SJCRH30 (cell line): ENCODE results near the gene GLCCI1. TPM values are rescaled to one million over a fixed set of nuclear protein-coding genes. Genes with fewer than 3 reads are reported as not detected.
"Not testable (repeated sequence)": the region's sequence is repeated elsewhere in the genome, so short reads cannot be mapped to it uniquely, and the experiment has no call there.

Source experiments
- DNase-seq, 2 experiments: peaks; one replicate each; pipeline ENCODE4 v3.0.0-alpha.2; 2015 to 2020
- H3K27ac ChIP-seq: fragments of 250-450 bp; sonication (Bioruptor Pico); 2 replicates; pipeline ENCODE4 v1.5.1; 2020; ENCODE audit warnings: mild to moderate bottlenecking, moderate library complexity
- H3K27me3 ChIP-seq: fragments of 250-450 bp; sonication (Bioruptor Pico); 2 replicates; pipeline ENCODE4 v1.5.1; 2020; ENCODE audit warnings: mild to moderate bottlenecking, moderate library complexity
- H3K36me3 ChIP-seq: fragments of 250-450 bp; sonication (Bioruptor Pico); 2 replicates; pipeline ENCODE4 v1.5.1; 2020; ENCODE audit warnings: mild to moderate bottlenecking, moderate library complexity
- H3K4me1 ChIP-seq: fragments of 250-450 bp; sonication (Bioruptor Pico); 2 replicates; pipeline ENCODE4 v1.5.1; 2020; ENCODE audit warnings: mild to moderate bottlenecking, moderate library complexity
- H3K4me3 ChIP-seq: fragments of 250-450 bp; sonication (Bioruptor Pico); 2 replicates; pipeline ENCODE4 v1.5.1; 2020; ENCODE audit warnings: mild to moderate bottlenecking, moderate library complexity
- H3K9me3 ChIP-seq: fragments of 250-450 bp; sonication (Bioruptor Pico); replicated peaks from 2 replicates; pipeline ENCODE4 v1.5.1; 2020; ENCODE audit warnings: mild to moderate bottlenecking, moderate library complexity
- total RNA-seq: library from RNA; depleted of rRNA; stranded (reverse); fragments of >200 nt; shearing (Covaris generic); gene quantifications from 2 replicates; pipeline ENCODE4 v1.2.3, GENCODE V29; 2014

GLCCI1 gene
- total RNA-seq, 1 experiment from 2014 or later = 11.8 TPM

- Histone ChIP-seq H3K27ac (no peak overlapping the region), H3K4me3 (no peak overlapping the region), H3K4me1 (no peaks in the 10 kb centered on the region), H3K36me3 (no peaks in the 10 kb centered on the region; the same call in 1 of the 2 replicates), H3K9me3 (no peaks in the 10 kb centered on the region), H3K27me3 (no peaks in the 10 kb centered on the region)
- no peak for DNase-seq
Measured at GRCh38 chr7:8060241-8060640, 91.6 kb downstream of the GLCCI1 start.

GRCh38 chr7:8063300-8063699 is 94.7 kb downstream of the GLCCI1 start:
- H3K36me3 ChIP-seq, DNase-seq, H3K4me1 ChIP-seq, H3K27ac ChIP-seq, H3K9me3 ChIP-seq, H3K27me3 ChIP-seq, H3K4me3 ChIP-seq: not testable (repeated sequence)

GRCh38 chr7:8063706-8064297 is 95.2 kb downstream of the GLCCI1 start:
- H3K4me3 ChIP-seq = no peak overlapping the region

GRCh38 chr7:8064828-8065227 is 96.2 kb downstream of the GLCCI1 start:
- H3K27me3 ChIP-seq = no peaks in the 10 kb centered on the region
- no peak overlapping the region for H3K4me3 ChIP-seq
- H3K27ac ChIP-seq = no peak overlapping the region
- no peak for DNase-seq
- no peaks in the 10 kb centered on the region for H3K9me3 ChIP-seq
- H3K36me3 ChIP-seq = no peaks in the 10 kb centered on the region
- H3K4me1 ChIP-seq = no peaks in the 10 kb centered on the region

More at GRCh38 chr7:8063706-8064297, 95.2 kb downstream of the GLCCI1 start:
- no peaks in the 10 kb centered on the region for H3K9me3 ChIP-seq
- H3K36me3 ChIP-seq = no peaks in the 10 kb centered on the region
- no peaks in the 10 kb centered on the region for H3K27me3 ChIP-seq
- DNase-seq = peak in 1 of 2 experiments; percentile 22
- H3K27ac ChIP-seq = no peak overlapping the region
- H3K4me1 ChIP-seq = no peaks in the 10 kb centered on the region

GRCh38 chr7:8065356-8065813 is 96.8 kb downstream of the GLCCI1 start:
- Histone ChIP-seq H3K36me3 (no peaks in the 10 kb centered on the region), H3K27me3 (no peaks in the 10 kb centered on the region), H3K9me3 (no peaks in the 10 kb centered on the region), H3K4me3 (no peak overlapping the region), H3K4me1 (no peaks in the 10 kb centered on the region), H3K27ac (no peak overlapping the region)
- DNase-seq = no peak

- Histone ChIP-seq H3K27me3 (no peaks in the 10 kb centered on the region), H3K27ac (no peak overlapping the region), H3K4me1 (no peaks in the 10 kb centered on the region), H3K9me3 (no peaks in the 10 kb centered on the region), H3K4me3 (no peak overlapping the region), H3K36me3 (no peaks in the 10 kb centered on the region; the same call in 1 of the 2 replicates)
- no peak for DNase-seq
Measured at GRCh38 chr7:8068892-8069686, 100.5 kb downstream of the GLCCI1 start.

- H3K4me3 ChIP-seq = no peak overlapping the region
- no peaks in the 10 kb centered on the region for H3K4me1 ChIP-seq
- no peaks in the 10 kb centered on the region; the same call in 1 of the 2 replicates for H3K36me3 ChIP-seq
Measured at GRCh38 chr7:8070451-8071180, 102.0 kb downstream of the GLCCI1 start.

GRCh38 chr7:8078418-8078817 is 109.8 kb downstream of the GLCCI1 start:
- Histone ChIP-seq H3K36me3 (no peaks in the 10 kb centered on the region), H3K9me3 (no peaks in the 10 kb centered on the region), H3K4me1 (no peaks in the 10 kb centered on the region)

More at GRCh38 chr7:8070451-8071180, 102.0 kb downstream of the GLCCI1 start:
- H3K27ac ChIP-seq = no peak overlapping the region
- no peak for DNase-seq
- no peaks in the 10 kb centered on the region for H3K9me3 ChIP-seq
- H3K27me3 ChIP-seq = no peaks in the 10 kb centered on the region

GRCh38 chr7:8082762-8083161 is 114.2 kb downstream of the GLCCI1 start:
- Histone ChIP-seq H3K4me3 (no peak overlapping the region), H3K27ac (no peak overlapping the region), H3K4me1 (no peaks in the 10 kb centered on the region), H3K9me3 (no peaks in the 10 kb centered on the region), H3K36me3 (no peaks in the 10 kb centered on the region), H3K27me3 (no peaks in the 10 kb centered on the region)
- DNase-seq = no peak

More at GRCh38 chr7:8078418-8078817, 109.8 kb downstream of the GLCCI1 start:
- no peak for DNase-seq
- no peaks in the 10 kb centered on the region for H3K27me3 ChIP-seq
- H3K27ac ChIP-seq = no peak overlapping the region
- no peak overlapping the region for H3K4me3 ChIP-seq

- no peak for DNase-seq
- Histone ChIP-seq H3K9me3 (no peaks in the 10 kb centered on the region), H3K36me3 (no peaks in the 10 kb centered on the region), H3K4me1 (no peaks in the 10 kb centered on the region), H3K4me3 (no peak overlapping the region), H3K27ac (no peak overlapping the region), H3K27me3 (no peaks in the 10 kb centered on the region)
Measured at GRCh38 chr7:8084836-8085235, 116.2 kb downstream of the GLCCI1 start.

GRCh38 chr7:8085420-8085819 is 116.8 kb downstream of the GLCCI1 start:
- H3K4me1 ChIP-seq = no peaks in the 10 kb centered on the region
- no peak for DNase-seq
- H3K36me3 ChIP-seq = no peaks in the 10 kb centered on the region
- H3K9me3 ChIP-seq = no peaks in the 10 kb centered on the region
- no peak overlapping the region for H3K27ac ChIP-seq
- no peak overlapping the region for H3K4me3 ChIP-seq
- no peaks in the 10 kb centered on the region for H3K27me3 ChIP-seq

- Histone ChIP-seq H3K27ac (no peak overlapping the region), H3K27me3 (no peaks in the 10 kb centered on the region), H3K4me1 (no peaks in the 10 kb centered on the region), H3K36me3 (no peaks in the 10 kb centered on the region), H3K4me3 (no peak overlapping the region), H3K9me3 (no peaks in the 10 kb centered on the region)
- no peak for DNase-seq
Measured at GRCh38 chr7:8086239-8086638, 117.6 kb downstream of the GLCCI1 start.

GRCh38 chr7:8089036-8089780 is 120.6 kb downstream of the GLCCI1 start:
- DNase-seq = no peak
- Histone ChIP-seq H3K27me3 (no peaks in the 10 kb centered on the region), H3K9me3 (no peaks in the 10 kb centered on the region), H3K4me1 (no peaks in the 10 kb centered on the region), H3K4me3 (no peak overlapping the region), H3K36me3 (no peaks in the 10 kb centered on the region), H3K27ac (no peak overlapping the region)

GRCh38 chr7:8092140-8092539 is 123.5 kb downstream of the GLCCI1 start:
- H3K27me3 ChIP-seq = no peaks in the 10 kb centered on the region
- DNase-seq = no peak
- no peak overlapping the region for H3K27ac ChIP-seq
- no peaks in the 10 kb centered on the region for H3K9me3 ChIP-seq
- no peaks in the 10 kb centered on the region for H3K4me1 ChIP-seq
- H3K36me3 ChIP-seq = no peaks in the 10 kb centered on the region
- H3K4me3 ChIP-seq = no peak overlapping the region
